GM23338 (cell line): ENCODE results near the gene IGFBP6. TPM values are rescaled to one million over a fixed set of nuclear protein-coding genes. Genes with fewer than 3 reads are reported as not detected.

ENCODE experiments used
- ATAC-seq: fragments of 200-7000 bp; cut with Tn5 transposase; 3 replicates; pipeline ENCODE4 v1.9.1; 2020
- DNase-seq: peaks from one replicate; pipeline ENCODE4 v3.0.0-alpha.2; 2015; ENCODE audit warnings: low spot score
- H2AFZ ChIP-seq: fragments of 200-600 bp; sonication (generic); 2 replicates; pipeline ENCODE4 v1.8.0; 2016; ENCODE audit warnings: antibody characterized with exemption, mild to moderate bottlenecking, moderate library complexity
- H3F3A ChIP-seq: fragments of 200-600 bp; sonication (generic); replicated peaks from 2 replicates; pipeline ENCODE4 v1.8.0; 2017; ENCODE audit warnings: antibody characterized with exemption, mixed run types, low read depth
- H3K27ac ChIP-seq: fragments of 200-600 bp; sonication (generic); 2 replicates; pipeline ENCODE4 v1.6.1; 2016; ENCODE audit warnings: low read depth
- H3K27me3 ChIP-seq: fragments of 200-600 bp; sonication (generic); 2 replicates; pipeline ENCODE4 v1.8.0; 2016; ENCODE audit warnings: mild to moderate bottlenecking, mixed run types, moderate library complexity; ENCODE audit not compliant: insufficient read depth
- H3K36me3 ChIP-seq: fragments of 200-600 bp; sonication (generic); 2 replicates; pipeline ENCODE4 v1.8.0; 2016; ENCODE audit warnings: mild to moderate bottlenecking; ENCODE audit not compliant: insufficient read depth
- H3K4me1 ChIP-seq: fragments of 200-600 bp; sonication (generic); 2 replicates; pipeline ENCODE4 v1.8.0; 2016; ENCODE audit warnings: mild to moderate bottlenecking, moderate library complexity; ENCODE audit not compliant: insufficient read depth
- H3K4me2 ChIP-seq: fragments of 200-600 bp; sonication (generic); 2 replicates; pipeline ENCODE4 v1.7.1; 2017; ENCODE audit warnings: mixed run types
- H3K4me3 ChIP-seq: fragments of 200-600 bp; sonication (generic); 2 replicates; pipeline ENCODE4 v1.6.1; 2016; ENCODE audit warnings: mixed run types
- H3K79me2 ChIP-seq: fragments of 200-600 bp; sonication (generic); replicated peaks from 2 replicates; pipeline ENCODE4 v1.8.0; 2017; ENCODE audit warnings: mild to moderate bottlenecking; ENCODE audit not compliant: insufficient read depth
- H3K9me2 ChIP-seq: fragments of 200-600 bp; sonication (generic); 2 replicates; pipeline ENCODE4 v1.8.0; 2017; ENCODE audit not compliant: insufficient read depth
- H4K20me1 ChIP-seq: fragments of 200-600 bp; sonication (generic); replicated peaks from 2 replicates; pipeline ENCODE4 v1.8.0; 2017; ENCODE audit warnings: mild to moderate bottlenecking; ENCODE audit not compliant: insufficient read depth
- H3K27ac Mint-ChIP-seq: 2 replicates; pipeline ENCODE4 v1.8.0; 2020; ENCODE audit warnings: inconsistent platforms, mild to moderate bottlenecking, moderate library complexity, mixed read lengths
- H3K27me3 Mint-ChIP-seq: 3 replicates; pipeline ENCODE4 v1.8.0; 2022; ENCODE audit warnings: low read depth, mild to moderate bottlenecking, moderate library complexity, mixed read lengths, inconsistent platforms; ENCODE audit not compliant: insufficient read depth, poor library complexity
- H3K36me3 Mint-ChIP-seq: 3 replicates; pipeline ENCODE4 v1.8.0; 2021; ENCODE audit warnings: low read depth, mild to moderate bottlenecking, inconsistent platforms, moderate library complexity, mixed read lengths
- H3K4me1 Mint-ChIP-seq: 3 replicates; pipeline ENCODE4 v1.8.0; 2020; ENCODE audit warnings: mild to moderate bottlenecking, inconsistent platforms, mixed read lengths
- H3K4me3 Mint-ChIP-seq: 3 replicates; pipeline ENCODE4 v1.8.0; 2021; ENCODE audit warnings: moderate library complexity, mild to moderate bottlenecking, inconsistent platforms, mixed read lengths
- H3K9me3 Mint-ChIP-seq: 3 replicates; pipeline ENCODE4 v1.8.0; 2020; ENCODE audit warnings: moderate library complexity, mild to moderate bottlenecking, inconsistent platforms, mixed read lengths
- CREB1 ChIP-seq: fragments of 250-450 bp; sonication (Bioruptor Pico); IDR thresholded peaks from 2 replicates; pipeline ENCODE4 v1.5.0; 2020; ENCODE audit warnings: low read depth, mild to moderate bottlenecking, moderate library complexity
- CTCF ChIP-seq, 2 experiments: fragments of 200-600 bp in 1 of 2; sonication (generic) in 1 of 2; conservative IDR thresholded peaks; 2 replicates each; pipeline versions ENCODE4 v1.5.1 to v1.6.1; 2016 to 2017; ENCODE audit warnings: antibody characterized with exemption in 2 of 2, low read depth in 2 of 2, mild to moderate bottlenecking in 2 of 2, moderate library complexity in 1 of 2
- ETS1 ChIP-seq: IDR thresholded peaks from 2 replicates; pipeline ENCODE4 v1.6.1; 2016; ENCODE audit warnings: antibody characterized with exemption
- EZH2phosphoT487 ChIP-seq: fragments of 200-600 bp; sonication (generic); IDR thresholded peaks from one replicate; pipeline ENCODE4 v1.8.1; 2018; ENCODE audit warnings: antibody characterized with exemption; ENCODE audit not compliant: unreplicated experiment
- JUNB ChIP-seq: IDR thresholded peaks from one replicate; pipeline ENCODE4 v1.6.1; 2016; ENCODE audit warnings: antibody characterized with exemption; ENCODE audit not compliant: unreplicated experiment
- NANOG ChIP-seq: IDR thresholded peaks from 2 replicates; pipeline ENCODE4 v1.6.1; 2016; ENCODE audit warnings: antibody characterized with exemption, borderline replicate concordance
- POLR2AphosphoS5 ChIP-seq: IDR thresholded peaks from 2 replicates; pipeline ENCODE4 v1.6.1; 2016; ENCODE audit warnings: antibody characterized with exemption, low read depth
- STAT1 ChIP-seq: IDR thresholded peaks from one replicate; pipeline ENCODE4 v1.6.1; 2016; ENCODE audit warnings: antibody characterized with exemption; ENCODE audit not compliant: unreplicated experiment
- ZNF114 ChIP-seq: fragments of 250-450 bp; sonication (Bioruptor Pico); IDR thresholded peaks from 2 replicates; pipeline ENCODE4 v1.5.0; 2020; ENCODE audit warnings: mild to moderate bottlenecking, moderate library complexity
- ZNF331 ChIP-seq: fragments of 250-450 bp; sonication (Bioruptor Pico); IDR thresholded peaks from 2 replicates; pipeline ENCODE4 v1.5.0; 2020; ENCODE audit warnings: low read depth, mild to moderate bottlenecking, moderate library complexity
- polyA plus RNA-seq: library from polyadenylated mRNA; unstranded; fragments of >200 nt; fragmentation: Nextera tagmentation; extraction: Ambion mirVana; gene quantifications from 2 replicates; pipeline ENCODE4 v1.2.1, GENCODE V29; 2016
- total RNA-seq: library from RNA; depleted of rRNA; stranded (reverse); fragments of >200 nt; shearing (Covaris generic); gene quantifications from 2 replicates; pipeline ENCODE4 v1.2.3, GENCODE V29; 2014
- TF ChIP-seq, protein P1 (sequence below): IDR thresholded peaks from one replicate; pipeline ENCODE4 v1.6.1; 2018; ENCODE audit warnings: antibody characterized with exemption; ENCODE audit not compliant: unreplicated experiment

IGFBP6 gene
- total and polyA plus RNA-seq, 2 experiments from 2014 or later: 14.7 to 16.6 TPM

DNA sequence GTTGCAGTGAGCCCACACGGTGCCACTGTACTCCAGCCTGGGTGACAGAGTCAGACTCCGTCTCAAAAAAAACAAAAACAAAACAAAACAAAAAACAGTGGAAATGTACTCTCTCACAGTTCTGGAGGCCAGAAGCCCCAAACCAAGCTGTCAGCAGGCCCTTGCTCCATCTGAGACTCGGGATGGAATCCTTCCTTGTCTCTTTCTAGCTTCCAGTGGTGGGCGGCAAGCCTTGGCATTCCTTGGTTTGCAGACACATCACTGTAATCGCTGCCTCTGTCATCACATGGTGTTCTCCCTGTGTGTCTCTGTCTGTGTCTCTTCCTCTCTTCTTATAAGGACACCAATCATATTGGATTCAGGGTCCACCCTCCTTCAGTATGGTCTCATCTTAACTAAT lies 41.2 kb upstream of the IGFBP6 start (continued):
- TF ChIP-seq, protein P1, sequence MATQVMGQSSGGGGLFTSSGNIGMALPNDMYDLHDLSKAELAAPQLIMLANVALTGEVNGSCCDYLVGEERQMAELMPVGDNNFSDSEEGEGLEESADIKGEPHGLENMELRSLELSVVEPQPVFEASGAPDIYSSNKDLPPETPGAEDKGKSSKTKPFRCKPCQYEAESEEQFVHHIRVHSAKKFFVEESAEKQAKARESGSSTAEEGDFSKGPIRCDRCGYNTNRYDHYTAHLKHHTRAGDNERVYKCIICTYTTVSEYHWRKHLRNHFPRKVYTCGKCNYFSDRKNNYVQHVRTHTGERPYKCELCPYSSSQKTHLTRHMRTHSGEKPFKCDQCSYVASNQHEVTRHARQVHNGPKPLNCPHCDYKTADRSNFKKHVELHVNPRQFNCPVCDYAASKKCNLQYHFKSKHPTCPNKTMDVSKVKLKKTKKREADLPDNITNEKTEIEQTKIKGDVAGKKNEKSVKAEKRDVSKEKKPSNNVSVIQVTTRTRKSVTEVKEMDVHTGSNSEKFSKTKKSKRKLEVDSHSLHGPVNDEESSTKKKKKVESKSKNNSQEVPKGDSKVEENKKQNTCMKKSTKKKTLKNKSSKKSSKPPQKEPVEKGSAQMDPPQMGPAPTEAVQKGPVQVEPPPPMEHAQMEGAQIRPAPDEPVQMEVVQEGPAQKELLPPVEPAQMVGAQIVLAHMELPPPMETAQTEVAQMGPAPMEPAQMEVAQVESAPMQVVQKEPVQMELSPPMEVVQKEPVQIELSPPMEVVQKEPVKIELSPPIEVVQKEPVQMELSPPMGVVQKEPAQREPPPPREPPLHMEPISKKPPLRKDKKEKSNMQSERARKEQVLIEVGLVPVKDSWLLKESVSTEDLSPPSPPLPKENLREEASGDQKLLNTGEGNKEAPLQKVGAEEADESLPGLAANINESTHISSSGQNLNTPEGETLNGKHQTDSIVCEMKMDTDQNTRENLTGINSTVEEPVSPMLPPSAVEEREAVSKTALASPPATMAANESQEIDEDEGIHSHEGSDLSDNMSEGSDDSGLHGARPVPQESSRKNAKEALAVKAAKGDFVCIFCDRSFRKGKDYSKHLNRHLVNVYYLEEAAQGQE: no peak
- TF ChIP-seq ETS1 (no peak), ZNF331 (CRISPR knock-in tag) (no peak), CREB1 (CRISPR knock-in tag) (no peak), EZH2phosphoT487 (no peak), ZNF114 (CRISPR knock-in tag) (no peak), CTCF (conservative IDR thresholded peaks at IDR 0.05; ENCODE audit: low read depth in 2 of 2) (no peak), POLR2AphosphoS5 (no peak), STAT1 (no peak), JUNB (no peak)

GRCh38 chr12:53056901-53057300 lies 40.6 kb upstream of the IGFBP6 start:
- H3K27me3 ChIP-seq: peaks cover 17% of the 10 kb centered on the region; the same call in 1 of the 2 replicates
- H4K20me1 ChIP-seq: peaks cover 4% of the 10 kb centered on the region
- H3K79me2 ChIP-seq: 0 out of 2 replicates have a peak, but pooled peaks cover 2% of the 10 kb centered on the region
- peaks cover 12% of the 10 kb centered on the region; the same call in 1 of the 2 replicates for H3K4me1 ChIP-seq
- H3K36me3 ChIP-seq: no peaks in the 10 kb centered on the region
- no peak overlapping the region for H3K4me2 ChIP-seq
- no peak overlapping the region for H3K27ac ChIP-seq
- H3K4me3 Mint-ChIP-seq: no peak overlapping the region; the same call in 2 of the 3 replicates
- no peak for ATAC-seq
- no peaks in the 10 kb centered on the region; the same call in 2 of the 3 replicates for H3K9me3 Mint-ChIP-seq
- H3K4me1 Mint-ChIP-seq: peaks cover 15% of the 10 kb centered on the region
- no peak overlapping the region for H3K4me3 ChIP-seq
- peaks cover 18% of the 10 kb centered on the region for H3K27me3 Mint-ChIP-seq
- DNase-seq: no peak
- peaks cover 7% of the 10 kb centered on the region for H3K36me3 Mint-ChIP-seq
- H3F3A ChIP-seq: 0 out of 2 replicates have a peak, but pooled peaks cover 9% of the 10 kb centered on the region
- H3K27ac Mint-ChIP-seq: no peak overlapping the region
- H3K9me2 ChIP-seq: no peaks in the 10 kb centered on the region
- H2AFZ ChIP-seq: no peak overlapping the region
- TF ChIP-seq POLR2AphosphoS5 (no peak), CTCF (conservative IDR thresholded peaks at IDR 0.05; ENCODE audit: low read depth in 2 of 2) (no peak), JUNB (no peak), ETS1 (no peak), NANOG (no peak), ZNF331 (CRISPR knock-in tag) (no peak)
